Mononuclear cell (primary cell): ENCODE measurements around the gene HLA-E. TPM values are rescaled to one million over a fixed set of nuclear protein-coding genes. Genes with fewer than 3 reads are reported as not detected.
A peak's percentile ranks its signal among the peaks of the same experiment; 100 is the strongest.
"Not testable (repeated sequence)": the region's sequence is repeated elsewhere in the genome, so short reads cannot be mapped to it uniquely, and the experiment has no call there.

ENCODE experiments used
- H3K27me3 ChIP-seq: 2 replicates; pipeline ENCODE4 v1.6.0; 2011; ENCODE audit warnings: low read length, control low read depth; ENCODE audit not compliant: insufficient read depth
- H3K4me1 ChIP-seq: 2 replicates; pipeline ENCODE4 v1.5.1; 2011; ENCODE audit warnings: mild to moderate bottlenecking, low read length, control low read depth; ENCODE audit not compliant: insufficient read depth
- H3K4me3 ChIP-seq: 2 replicates; pipeline ENCODE4 v1.5.1; 2011; ENCODE audit warnings: mild to moderate bottlenecking, low read length, moderate library complexity
- H3K9me3 ChIP-seq: 2 replicates; pipeline ENCODE4 v1.5.1; 2011; ENCODE audit warnings: low read depth, mild to moderate bottlenecking, control low read depth, low read length
- total RNA-seq: library from RNA; depleted of rRNA; stranded (reverse); fragments of >200 nt; gene quantifications from one replicate; pipeline ENCODE4 v1.2.3, GENCODE V29; 2012

Gene HLA-E
- total RNA-seq, 1 donor, result 1,812 TPM

GRCh38 chr6:30463651-30464618 lies 25.4 kb upstream of the HLA-E start:
- H3K27me3 ChIP-seq, result peaks cover 97% of the 10 kb centered on the region
- peaks cover 38% of the 10 kb centered on the region for H3K4me1 ChIP-seq
- H3K4me3 ChIP-seq, result no peak overlapping the region
- peaks cover 9% of the 10 kb centered on the region for H3K9me3 ChIP-seq

- Histone ChIP-seq H3K9me3 (no peaks in the 10 kb centered on the region), H3K27me3 (peaks cover 97% of the 10 kb centered on the region), H3K4me1 (peaks cover 38% of the 10 kb centered on the region), H3K4me3 (no peak overlapping the region)
Measured at GRCh38 chr6:30465595-30466306, 23.6 kb upstream of the HLA-E start.

DNA sequence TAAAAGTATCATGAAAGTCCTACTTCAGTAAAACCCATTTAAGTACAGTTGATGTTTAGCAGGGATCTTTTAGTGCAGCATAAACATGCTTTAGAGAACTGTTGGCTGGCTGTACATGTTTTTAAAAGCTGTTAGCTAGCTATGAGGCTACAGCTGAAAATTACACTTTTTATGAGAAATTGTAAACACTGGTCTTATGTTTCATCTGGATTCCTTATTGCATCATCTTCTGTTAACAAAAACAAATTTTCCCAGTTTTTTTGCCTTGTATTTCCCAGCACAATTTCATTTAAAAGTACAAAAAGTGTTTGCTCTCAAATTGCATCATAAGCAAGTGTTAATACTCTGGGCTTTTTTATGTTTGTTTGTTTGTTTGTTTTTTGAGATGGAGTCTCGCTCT lies 18.3 kb upstream of the HLA-E start:
- Histone ChIP-seq H3K27me3 (peaks cover 76% of the 10 kb centered on the region), H3K4me3 (no peak overlapping the region), H3K9me3 (no peaks in the 10 kb centered on the region), H3K4me1 (peaks cover 14% of the 10 kb centered on the region)

DNA sequence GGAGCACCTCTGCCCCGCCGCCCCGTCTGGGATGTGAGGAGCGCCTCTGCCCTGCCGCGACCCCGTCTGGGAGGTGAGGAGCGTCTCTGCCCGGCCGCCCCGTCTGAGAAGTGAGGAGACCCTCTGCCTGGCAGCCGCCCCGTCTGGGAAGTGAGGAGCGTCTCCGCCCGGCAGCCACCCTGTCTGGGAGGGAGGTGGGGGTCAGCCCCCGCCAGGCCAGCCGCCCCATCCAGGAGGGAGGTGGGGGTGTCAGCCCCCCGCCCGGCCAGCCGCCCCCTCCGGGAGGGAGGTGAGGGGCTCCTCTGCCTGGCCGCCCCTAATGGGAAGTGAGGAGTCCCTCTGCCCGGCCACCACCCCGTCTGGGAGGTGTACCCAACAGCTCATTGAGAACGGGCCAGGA lies 14.2 kb upstream of the HLA-E start:
- peaks cover 79% of the 10 kb centered on the region for H3K27me3 ChIP-seq
- H3K4me3 ChIP-seq, H3K9me3 ChIP-seq, H3K4me1 ChIP-seq: not testable (repeated sequence)

DNA sequence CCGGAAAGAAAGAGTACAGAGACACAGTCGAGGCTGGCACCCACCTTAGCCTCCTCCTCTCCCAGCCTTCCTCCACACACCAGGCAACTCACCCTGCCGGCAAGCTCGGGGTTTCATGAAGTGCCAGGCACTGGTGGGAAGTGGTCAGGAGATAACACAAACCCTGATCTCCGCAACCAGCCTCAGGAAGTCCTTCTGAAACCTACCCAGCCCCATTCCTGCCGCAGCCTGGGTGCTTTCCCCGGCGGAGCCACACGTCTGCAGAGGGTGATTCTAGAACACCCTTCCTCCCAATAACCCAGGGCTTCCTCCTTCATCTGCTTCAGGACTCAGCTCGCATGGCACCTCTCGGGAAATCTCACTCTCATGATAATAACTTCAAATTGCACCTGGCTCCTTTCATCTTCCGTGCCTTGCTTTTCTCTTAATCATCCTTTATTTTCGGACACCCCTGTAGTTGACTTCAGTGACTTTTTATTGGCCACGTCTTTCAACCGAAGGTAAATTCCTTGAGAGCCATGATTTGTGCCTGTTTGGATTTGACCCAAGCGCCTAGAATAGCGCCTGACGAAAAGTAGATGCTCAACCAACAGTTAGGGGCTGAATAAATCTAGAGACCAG lies 8.7 kb upstream of the HLA-E start:
- H3K27me3 ChIP-seq, result peaks cover 68% of the 10 kb centered on the region
- no peak overlapping the region for H3K4me3 ChIP-seq
- peaks cover 18% of the 10 kb centered on the region for H3K4me1 ChIP-seq
- H3K9me3 ChIP-seq, result no peaks in the 10 kb centered on the region

- H3K9me3 ChIP-seq, result no peaks in the 10 kb centered on the region
- no peak overlapping the region for H3K4me3 ChIP-seq
- H3K4me1 ChIP-seq, result peaks cover 18% of the 10 kb centered on the region
- H3K27me3 ChIP-seq, result peaks cover 63% of the 10 kb centered on the region
Measured at GRCh38 chr6:30481211-30481964, 7.9 kb upstream of the HLA-E start.

- peaks cover 18% of the 10 kb centered on the region for H3K4me1 ChIP-seq
- peaks cover 56% of the 10 kb centered on the region for H3K27me3 ChIP-seq
- not testable (repeated sequence) for H3K9me3 ChIP-seq, H3K4me3 ChIP-seq
Measured at GRCh38 chr6:30481965-30482644, 7.2 kb upstream of the HLA-E start.

GRCh38 chr6:30483677-30484279 lies 5.5 kb upstream of the HLA-E start:
- Histone ChIP-seq H3K9me3 (no peaks in the 10 kb centered on the region), H3K4me3 (no peak overlapping the region), H3K27me3 (peaks cover 39% of the 10 kb centered on the region), H3K4me1 (peaks cover 22% of the 10 kb centered on the region)

GRCh38 chr6:30485236-30485635 lies 4.1 kb upstream of the HLA-E start:
- Histone ChIP-seq H3K9me3 (no peaks in the 10 kb centered on the region), H3K4me1 (peaks cover 22% of the 10 kb centered on the region), H3K4me3 (no peak overlapping the region), H3K27me3 (peaks cover 24% of the 10 kb centered on the region)

GRCh38 chr6:30487926-30488325 lies 1.4 kb upstream of the HLA-E start:
- Histone ChIP-seq H3K9me3 (no peaks in the 10 kb centered on the region), H3K4me1 (peaks cover 30% of the 10 kb centered on the region), H3K27me3 (peaks cover 3% of the 10 kb centered on the region), H3K4me3 (no peak overlapping the region)

DNA sequence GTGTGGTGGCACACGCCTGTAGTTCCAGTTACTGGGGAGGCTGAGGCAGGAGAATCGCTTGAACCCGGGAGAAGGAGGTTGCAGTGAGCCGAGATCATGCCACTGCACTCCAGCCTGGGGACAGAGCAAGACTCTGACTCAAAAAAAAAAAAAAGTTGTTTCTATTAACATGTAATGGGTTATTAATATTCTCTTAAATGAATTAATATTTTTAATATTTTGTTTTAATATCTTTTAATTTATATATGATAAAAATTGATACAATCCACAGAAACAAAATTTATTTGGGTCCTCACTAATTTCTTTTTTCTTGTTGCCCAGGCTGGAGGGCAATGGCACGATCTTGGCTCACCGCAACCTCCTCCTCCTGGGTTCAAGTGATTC lies 620 bp upstream of the HLA-E start:
- H3K4me3 ChIP-seq, result peak overlapping the region; percentile 100
- H3K27me3 ChIP-seq, H3K9me3 ChIP-seq: not testable (repeated sequence)
- H3K4me1 ChIP-seq, result peaks cover 37% of the 10 kb centered on the region

DNA sequence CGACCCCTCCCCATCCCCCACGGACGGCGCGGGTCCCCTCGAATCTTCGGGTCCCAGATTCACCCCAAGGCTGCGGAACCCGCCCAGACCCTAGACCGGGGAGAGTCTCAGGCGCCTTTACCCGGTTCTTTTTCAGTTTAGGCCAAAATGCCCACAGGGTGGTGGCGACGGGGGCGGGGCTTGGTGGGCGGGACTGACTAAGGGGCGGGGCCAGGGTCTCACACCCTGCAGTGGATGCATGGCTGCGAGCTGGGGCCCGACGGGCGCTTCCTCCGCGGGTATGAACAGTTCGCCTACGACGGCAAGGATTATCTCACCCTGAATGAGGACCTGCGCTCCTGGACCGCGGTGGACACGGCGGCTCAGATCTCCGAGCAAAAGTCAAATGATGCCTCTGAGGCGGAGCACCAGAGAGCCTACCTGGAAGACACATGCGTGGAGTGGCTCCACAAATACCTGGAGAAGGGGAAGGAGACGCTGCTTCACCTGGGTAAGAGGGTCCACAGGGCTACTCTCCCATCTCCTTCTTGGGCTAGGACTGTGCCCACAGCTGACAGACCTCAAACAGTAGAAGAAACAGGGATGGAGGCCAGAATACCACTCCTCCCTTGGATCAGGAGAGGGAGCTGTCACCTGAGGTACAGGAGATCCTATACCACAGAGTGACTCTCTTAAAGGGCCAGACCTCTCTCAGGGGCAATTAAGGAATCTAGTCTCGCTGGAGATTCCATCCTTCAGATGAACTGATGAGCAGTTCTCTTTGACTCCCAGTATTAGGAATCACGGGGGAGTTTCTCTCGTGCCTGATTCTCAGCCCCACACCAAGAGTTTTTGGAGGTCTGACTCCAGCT lies 942 bp downstream of the HLA-E start:
- H3K4me3 ChIP-seq, result peak overlapping the region; percentile 100
- H3K9me3 ChIP-seq, result no peaks in the 10 kb centered on the region
- H3K4me1 ChIP-seq, result peaks cover 53% of the 10 kb centered on the region
- H3K27me3 ChIP-seq, result no peaks in the 10 kb centered on the region

DNA sequence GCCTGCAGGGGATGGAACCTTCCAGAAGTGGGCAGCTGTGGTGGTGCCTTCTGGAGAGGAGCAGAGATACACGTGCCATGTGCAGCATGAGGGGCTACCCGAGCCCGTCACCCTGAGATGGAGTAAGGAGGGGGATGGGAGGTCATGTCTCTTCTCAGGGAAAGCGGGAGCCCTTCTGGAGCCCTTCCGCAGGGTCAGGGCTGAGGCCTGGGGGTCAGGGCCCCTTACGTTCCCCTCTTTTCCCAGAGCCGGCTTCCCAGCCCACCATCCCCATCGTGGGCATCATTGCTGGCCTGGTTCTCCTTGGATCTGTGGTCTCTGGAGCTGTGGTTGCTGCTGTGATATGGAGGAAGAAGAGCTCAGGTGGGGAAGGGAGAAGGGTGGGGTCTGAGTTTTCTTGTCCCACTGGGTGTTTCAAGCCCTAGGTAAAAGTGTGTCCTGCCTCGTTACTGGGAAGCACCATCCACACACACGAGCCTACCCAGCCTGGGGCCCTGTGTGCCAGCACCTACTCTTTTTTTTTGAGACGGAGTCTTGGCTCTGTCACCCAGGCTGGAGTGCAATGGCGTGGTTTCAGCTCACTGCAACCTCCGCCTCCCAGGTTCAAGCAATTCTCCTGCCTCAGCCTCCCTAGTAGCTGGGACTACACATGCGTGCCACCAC lies 2.1 kb downstream of the HLA-E start:
- H3K27me3 ChIP-seq, H3K9me3 ChIP-seq: not testable (repeated sequence)
- H3K4me1 ChIP-seq, result peaks cover 65% of the 10 kb centered on the region
- H3K4me3 ChIP-seq, result peak overlapping the region; percentile 100
